Endothelial cell of umbilical vein (primary cell): ENCODE data around the gene EEF1A1. TPM values are rescaled to one million over a fixed set of nuclear protein-coding genes. Genes with fewer than 3 reads are reported as not detected.

Experiments used
- BruUV-seq: library from RNA; stranded (reverse); fragments of 400-500 nt; replicated peaks from 2 replicates; lab custom pipeline; 2021; lab: Mats Ljungman, UMichigan
- CTCF ChIA-PET: fragments of 300-600, 350-600 bp; sonication (Branson Sonifier 250); formaldehyde crosslinking; loops from one replicate; lab custom pipeline; 2021; ENCODE audit warnings: antibody characterized with exemption, inconsistent platforms; lab: Charles Lee
- POLR2A ChIA-PET: fragments of 300-600, 350-600 bp; sonication (Branson Sonifier 250); formaldehyde crosslinking; loops from one replicate; lab custom pipeline; 2021; ENCODE audit warnings: antibody characterized with exemption, inconsistent platforms; lab: Charles Lee
- DNase-seq: peaks from one replicate; pipeline ENCODE4 v3.0.0-alpha.2; 2011; ENCODE audit warnings: low read depth, low spot score
- FAIRE-seq: peaks from 2 replicates; lab custom pipeline; 2011; peaks lifted over from hg19 to GRCh38; lab: Jason Lieb, UNC
- H2AFZ ChIP-seq: 2 replicates; pipeline ENCODE4 v1.6.0; 2012; ENCODE audit warnings: low read depth, low read length, control low read depth, inconsistent platforms
- H3K27ac ChIP-seq: 2 replicates; pipeline ENCODE4 v1.5.1; 2011; ENCODE audit warnings: low read depth, mild to moderate bottlenecking, control low read depth, low read length, moderate library complexity; ENCODE audit not compliant: insufficient read depth
- H3K27me3 ChIP-seq, 2 experiments: 2 replicates each; pipeline versions ENCODE4 v1.6.0 to v1.6.1; 2011; ENCODE audit warnings: low read length in 2 of 2, mixed read lengths in 1 of 2; ENCODE audit not compliant: control insufficient read depth in 2 of 2, insufficient read depth in 2 of 2
- H3K36me3 ChIP-seq, 2 experiments: 2 replicates in 1 of 2; 3 replicates in 1 of 2; pipeline ENCODE4 v1.5.1; 2011; ENCODE audit warnings: low read length in 2 of 2, mild to moderate bottlenecking in 1 of 2, moderate library complexity in 1 of 2; ENCODE audit not compliant: control insufficient read depth in 2 of 2, insufficient read depth in 2 of 2; ENCODE audit errors: extremely low read depth in 1 of 2
- H3K4me1 ChIP-seq: 3 replicates; pipeline ENCODE4 v1.5.1; 2011; ENCODE audit warnings: mild to moderate bottlenecking, low read length; ENCODE audit not compliant: control insufficient read depth, insufficient read depth; ENCODE audit errors: extremely low read depth
- H3K4me2 ChIP-seq: 2 replicates; pipeline ENCODE4 v1.6.1; 2011; ENCODE audit warnings: low read length, control low read depth, mixed read lengths; ENCODE audit not compliant: insufficient read depth
- H3K4me3 ChIP-seq, 3 experiments: fragments of 200-600 bp in 1 of 3; sonication (generic), shearing (Covaris generic) in 1 of 3; replicated peaks in 1 of 3; 2 replicates each; pipeline ENCODE4 v1.5.1; 2011 to 2016; ENCODE audit warnings: control low read depth in 3 of 3, low read length in 3 of 3, mild to moderate bottlenecking in 2 of 3, inconsistent platforms in 1 of 3, low read depth in 1 of 3, moderate library complexity in 1 of 3; ENCODE audit not compliant: insufficient read depth in 1 of 3
- H3K79me2 ChIP-seq: 2 replicates; pipeline ENCODE4 v1.6.0; 2012; ENCODE audit warnings: low read length, inconsistent platforms; ENCODE audit not compliant: control insufficient read depth, insufficient read depth
- H3K9ac ChIP-seq: replicated peaks from 2 replicates; pipeline ENCODE3; 2011; ENCODE audit warnings: low read length, control low read depth; ENCODE audit not compliant: insufficient read depth; ENCODE audit errors: extremely low read depth
- H3K9me1 ChIP-seq: replicated peaks from 3 replicates; pipeline ENCODE4 v1.6.0; 2011; ENCODE audit warnings: mild to moderate bottlenecking, low read length; ENCODE audit not compliant: control insufficient read depth, insufficient read depth; ENCODE audit errors: extremely low read depth
- H3K9me3 ChIP-seq: replicated peaks from 2 replicates; pipeline ENCODE4 v1.5.1; 2012; ENCODE audit warnings: low read length, inconsistent platforms; ENCODE audit not compliant: control insufficient read depth, insufficient read depth
- H4K20me1 ChIP-seq: replicated peaks from 2 replicates; pipeline ENCODE3; 2011; ENCODE audit warnings: mild to moderate bottlenecking, low read length; ENCODE audit not compliant: control insufficient read depth, insufficient read depth; ENCODE audit errors: extremely low read depth
- CTCF ChIP-seq, 2 donors: IDR thresholded peaks; 1 replicate in 1 of 2; 2 replicates in 1 of 2; pipeline ENCODE4 v1.5.1; 2011; ENCODE audit warnings: low read length in 2 of 2, mild to moderate bottlenecking in 2 of 2, moderate library complexity in 2 of 2, control low read depth in 1 of 2, inconsistent platforms in 1 of 2, low read depth in 1 of 2; ENCODE audit not compliant: insufficient read depth in 1 of 2; ENCODE audit errors: extremely low read depth in 1 of 2
- EZH2 ChIP-seq: IDR thresholded peaks from 2 replicates; pipeline ENCODE4 v1.6.1; 2012; ENCODE audit warnings: borderline replicate concordance, low read depth, mild to moderate bottlenecking, moderate library complexity, low read length, inconsistent platforms; ENCODE audit not compliant: severe bottlenecking
- FOS ChIP-seq: IDR thresholded peaks from 2 replicates; pipeline ENCODE4 v1.6.1; 2011; ENCODE audit warnings: mild to moderate bottlenecking, low read length, moderate library complexity, borderline replicate concordance; ENCODE audit not compliant: insufficient read depth
- GATA2 ChIP-seq: IDR thresholded peaks from 2 replicates; pipeline ENCODE4 v1.7.0; 2011; ENCODE audit warnings: low read depth, mild to moderate bottlenecking, moderate library complexity, mixed read lengths, low read length; ENCODE audit not compliant: insufficient read length, insufficient read depth
- JUN ChIP-seq: IDR thresholded peaks from 2 replicates; pipeline ENCODE4 v1.6.1; 2011; ENCODE audit warnings: borderline replicate concordance, low read depth; ENCODE audit not compliant: insufficient read length, insufficient read depth
- MYC ChIP-seq: IDR thresholded peaks from one replicate; pipeline ENCODE4 v1.6.1; 2011; ENCODE audit warnings: mild to moderate bottlenecking, low read depth, low read length
- POLR2A ChIP-seq: IDR thresholded peaks from 2 replicates; pipeline ENCODE4 v1.6.1; 2012; ENCODE audit warnings: low read depth, mild to moderate bottlenecking, control low read depth, low read length
- POLR2AphosphoS5 ChIP-seq: IDR thresholded peaks from 2 replicates; pipeline ENCODE4 v1.6.1; 2012; ENCODE audit warnings: low read depth, mild to moderate bottlenecking, control low read depth, low read length, moderate library complexity; ENCODE audit not compliant: insufficient read depth
- dilution Hi-C: fragments of 300-500 bp; cut with MboI; formaldehyde crosslinking; loops from one replicate; pipeline ENCODE4 v1.15.0; 2019; ENCODE audit warnings: low sequenced_read_pairs; ENCODE audit not compliant: extremely low pct_ligation_motif_present
- intact Hi-C: fragments of 100-400 bp; cut with micrococcal nuclease; formaldehyde crosslinking; loops from one replicate; pipeline ENCODE4 v1.10.0; 2022
- polyA plus RNA-seq, 4 experiments: library from polyadenylated mRNA; depleted of rRNA in 3 of 4; stranded (reverse) in 3 of 4; unstranded in 1 of 4; fragments of >200 nt; gene quantifications; 2 replicates each; pipeline versions ENCODE4 v1.2.1 to v1.2.3, GENCODE V29; 2011 to 2012; ENCODE audit warnings: missing spikeins in 1 of 4
- total RNA-seq: library from RNA; stranded (reverse); gene quantifications from 2 replicates; pipeline ENCODE4 v1.2.3, GENCODE V29; 2021
- TF ChIP-seq, protein P1 (sequence below): IDR thresholded peaks from 2 replicates; pipeline ENCODE4 v1.6.1; 2011; ENCODE audit not compliant: insufficient read depth, insufficient read length

Gene EEF1A1
- total and polyA plus RNA-seq, 2 donors (not counting 3 experiments of a cell fraction or from before 2014, with no cell fraction given): 9,186 to 11,104 TPM

DNA sequence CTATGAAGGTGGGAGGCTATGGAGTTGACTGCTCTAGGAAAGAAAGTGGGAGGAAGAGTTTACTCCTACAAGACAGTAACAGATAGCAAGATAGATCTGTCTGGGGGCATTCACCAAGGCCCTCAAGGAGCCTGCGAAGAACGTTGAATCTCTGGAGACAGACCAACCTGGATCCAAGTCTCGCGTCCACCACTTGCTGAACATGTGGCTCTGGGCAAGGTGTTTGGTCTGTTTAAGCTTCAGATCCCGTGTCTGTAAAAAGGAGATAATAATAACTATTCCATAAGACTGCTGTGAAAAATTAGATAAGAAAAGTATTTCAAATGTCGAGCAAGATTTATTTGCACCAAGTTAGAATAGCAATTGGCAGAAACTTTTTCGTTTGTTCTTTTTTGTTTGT lies 8.1 kb upstream of the EEF1A1 start:
- BruUV-seq: no TSS peak
- Histone ChIP-seq H3K4me2 (no peak overlapping the region), H3K4me1 (peaks cover 4% of the 10 kb centered on the region), H3K27me3 (peaks cover 0 to 1% of the 10 kb centered on the region in 2 experiments), H3K4me3 (no peak overlapping the region), H3K9ac (no peak overlapping the region), H3K27ac (no peak overlapping the region), H3K36me3 (no peaks in the 10 kb centered on the region), H3K9me3 (no peaks in the 10 kb centered on the region), H2AFZ (no peak overlapping the region), H4K20me1 (no peaks in the 10 kb centered on the region), H3K79me2 (no peaks in the 10 kb centered on the region), H3K9me1 (no peaks in the 10 kb centered on the region)
- DNase-seq (no peak), FAIRE-seq (no peak)
- intact Hi-C loops (no loop called here), dilution Hi-C loops (no loop called here)
- TF ChIP-seq CTCF (IDR thresholded peaks at IDR 0.05; ENCODE audit: extremely low read depth in 1 of 2, insufficient read depth in 1 of 2, low read depth in 1 of 2, low read length in 2 of 2): no peak
- TF ChIP-seq EZH2: no peak
- no peak for TF ChIP-seq POLR2AphosphoS5
- no peak for TF ChIP-seq FOS
- TF ChIP-seq, protein P1, sequence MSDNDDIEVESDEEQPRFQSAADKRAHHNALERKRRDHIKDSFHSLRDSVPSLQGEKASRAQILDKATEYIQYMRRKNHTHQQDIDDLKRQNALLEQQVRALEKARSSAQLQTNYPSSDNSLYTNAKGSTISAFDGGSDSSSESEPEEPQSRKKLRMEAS: no peak
- TF ChIP-seq JUN: no peak
- TF ChIP-seq MYC: no peak
- TF ChIP-seq GATA2: no peak
- TF ChIP-seq POLR2A: no peak
- POLR2A ChIA-PET: no interaction called here
- CTCF ChIA-PET: interaction anchor here (0.8 kb wide), 1 partner anchor 82 kb away, joined by 3 read pairs; no protein-coding TSS in a partner anchor
